Mucosa of descending colon (tissue), 3 donors: Measurements from ENCODE around the gene TLK2. TPM values are rescaled to one million over a fixed set of nuclear protein-coding genes. Genes with fewer than 3 reads are reported as not detected.
"Not testable (repeated sequence)": the region's sequence is repeated elsewhere in the genome, so short reads cannot be mapped to it uniquely, and the experiment has no call there.

ENCODE experiments used
- ATAC-seq: fragments of 200-7000 bp; cut with Tn5 transposase; one replicate; pipeline ENCODE4 v1.9.1; 2020; ENCODE audit warnings: mild to moderate bottlenecking, moderate library complexity
- DNase-seq, 3 donors: peaks; one replicate each; pipeline ENCODE4 v3.0.0-alpha.2; 2020
- H3K36me3 ChIP-seq: fragments of 200-600 bp; one replicate; pipeline ENCODE4 v1.8.0; 2021; ENCODE audit warnings: low read depth, mild to moderate bottlenecking
- H3K4me1 ChIP-seq: fragments of 200-600 bp; one replicate; pipeline ENCODE4 v1.8.0; 2021; ENCODE audit warnings: low read depth, mild to moderate bottlenecking
- H3K4me3 ChIP-seq: fragments of 200-600 bp; one replicate; pipeline ENCODE4 v1.8.0; 2021; ENCODE audit warnings: mild to moderate bottlenecking
- H3K9me3 ChIP-seq: fragments of 200-600 bp; one replicate; pipeline ENCODE4 v1.8.0; 2021; ENCODE audit warnings: mild to moderate bottlenecking
- intact Hi-C, 2 donors: fragments of 100-400 bp; cut with DNase I in 1 of 2; cut with micrococcal nuclease in 1 of 2; formaldehyde crosslinking; loops; one replicate each; pipeline versions ENCODE4 v1.11.0 to v1.11.1; 2022; cut with DNase I, micrococcal nuclease
- total RNA-seq, 3 donors: library from RNA; stranded (reverse); fragmentation: NEBNext Ultra II Directional in 2 of 3; extraction: Animal tissue kit (Norgen Biotek cat#: 25700) in 2 of 3; gene quantifications; one replicate each; pipeline versions ENCODE4 v1.2.1 to v1.2.4, GENCODE V29; 2021 to 2023
- TF ChIP-seq, protein P1 (sequence below): fragments of 200-600 bp; IDR thresholded peaks from one replicate; pipeline ENCODE4 v1.8.0; 2022; ENCODE audit warnings: antibody characterized with exemption, mild to moderate bottlenecking
- donor health status: DM: no; HTN: no; CAD: no; lungs with moderate emphysema.
- donor health status: DM: no; HTN: no; CAD: no.
- donor health status: DM: no; HTN: yes; CAD: no.

TLK2 gene
- total RNA-seq, 3 donors from 2014 or later = 39.6 to 55.0 (median 47.0) TPM

DNA sequence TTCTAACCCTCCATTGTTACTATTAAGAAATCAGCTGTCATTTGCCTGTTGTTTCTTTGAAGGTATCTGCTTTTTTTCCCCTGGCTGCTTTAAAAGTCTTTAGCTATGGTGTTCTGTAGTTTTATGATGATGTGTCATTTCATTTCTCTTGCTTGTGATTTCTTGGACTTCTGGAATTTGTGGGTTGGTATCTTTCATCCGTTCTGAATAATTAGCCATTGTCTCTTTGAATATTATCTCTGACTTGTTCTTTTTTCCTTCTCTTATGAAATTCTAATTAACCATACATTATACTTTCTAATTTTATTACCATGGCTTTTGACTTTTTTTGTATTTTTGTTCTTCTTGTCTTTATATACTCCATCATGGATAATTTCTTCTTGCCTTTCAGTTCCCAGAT lies 52.3 kb downstream of the TLK2 start:
- ATAC-seq, H3K4me3 ChIP-seq, H3K36me3 ChIP-seq, DNase-seq, H3K4me1 ChIP-seq, H3K9me3 ChIP-seq, intact Hi-C loops: not testable (repeated sequence)

DNA sequence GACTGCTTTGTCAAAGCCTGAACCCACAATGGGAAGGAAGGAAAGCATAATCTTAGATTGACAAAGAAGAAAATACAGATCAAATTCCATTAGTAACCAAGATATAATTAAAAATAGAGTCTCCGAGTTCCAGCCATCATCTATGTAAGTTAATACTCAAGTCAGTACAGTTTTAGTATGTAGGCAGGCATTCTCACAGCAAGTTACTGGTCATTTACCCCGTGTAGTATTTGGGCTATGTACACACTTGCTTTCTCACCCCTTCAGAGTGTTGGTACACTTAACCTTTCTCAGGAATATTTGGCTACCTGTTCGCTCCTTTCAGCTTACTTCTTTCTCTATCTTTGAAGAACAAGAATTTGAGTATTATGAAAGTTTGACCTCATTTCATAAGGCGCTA lies 57.9 kb downstream of the TLK2 start:
- H3K4me3 ChIP-seq, H3K4me1 ChIP-seq, intact Hi-C loops, ATAC-seq, H3K36me3 ChIP-seq, H3K9me3 ChIP-seq, DNase-seq: not testable (repeated sequence)

DNA sequence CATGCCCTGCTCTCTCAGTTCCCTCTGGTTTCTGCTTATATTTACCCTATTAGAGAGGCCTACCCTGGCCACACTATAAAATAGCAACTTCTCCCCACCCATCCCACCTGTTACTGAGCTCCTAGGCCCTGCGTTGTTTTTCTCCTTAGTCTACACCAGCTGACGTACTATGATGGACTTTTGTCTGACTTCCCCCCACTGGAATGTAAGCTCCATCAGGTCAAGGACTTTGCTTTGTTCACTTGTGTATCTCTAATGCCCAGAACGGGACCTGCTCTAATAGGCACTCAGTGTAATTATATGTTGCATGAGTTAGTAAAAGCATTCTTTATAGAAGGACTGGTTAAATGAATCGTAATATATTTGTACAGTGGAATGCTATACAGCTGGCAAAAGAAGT lies 62.4 kb downstream of the TLK2 start:
- H3K4me1 ChIP-seq, H3K36me3 ChIP-seq, intact Hi-C loops, H3K4me3 ChIP-seq, ATAC-seq, DNase-seq, H3K9me3 ChIP-seq: not testable (repeated sequence)

DNA sequence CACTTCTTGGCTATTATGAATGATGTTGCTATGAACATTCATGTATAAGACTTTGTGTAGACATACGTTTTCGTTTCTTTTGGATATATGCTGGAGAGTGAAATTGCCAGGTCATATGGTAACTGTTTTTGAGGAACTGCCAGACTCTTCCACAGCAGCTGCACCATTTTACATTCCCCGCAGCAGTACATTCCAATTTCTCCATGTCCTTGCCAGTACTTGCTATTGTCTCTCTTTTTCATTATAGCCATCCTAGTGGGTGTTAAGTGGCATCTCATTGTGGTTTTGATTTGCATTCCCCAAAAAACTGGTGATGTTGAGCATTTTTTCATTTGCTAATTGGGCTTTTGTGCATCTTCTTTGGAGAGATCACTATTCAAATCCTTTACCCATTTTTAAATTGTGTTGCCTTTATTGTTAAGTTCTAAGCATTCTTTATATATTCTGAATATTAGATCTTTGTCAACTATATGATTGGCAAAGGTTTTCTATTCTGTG lies 64.7 kb downstream of the TLK2 start:
- intact Hi-C loops, H3K9me3 ChIP-seq, ATAC-seq, H3K36me3 ChIP-seq, H3K4me1 ChIP-seq, DNase-seq, H3K4me3 ChIP-seq: not testable (repeated sequence)

DNA sequence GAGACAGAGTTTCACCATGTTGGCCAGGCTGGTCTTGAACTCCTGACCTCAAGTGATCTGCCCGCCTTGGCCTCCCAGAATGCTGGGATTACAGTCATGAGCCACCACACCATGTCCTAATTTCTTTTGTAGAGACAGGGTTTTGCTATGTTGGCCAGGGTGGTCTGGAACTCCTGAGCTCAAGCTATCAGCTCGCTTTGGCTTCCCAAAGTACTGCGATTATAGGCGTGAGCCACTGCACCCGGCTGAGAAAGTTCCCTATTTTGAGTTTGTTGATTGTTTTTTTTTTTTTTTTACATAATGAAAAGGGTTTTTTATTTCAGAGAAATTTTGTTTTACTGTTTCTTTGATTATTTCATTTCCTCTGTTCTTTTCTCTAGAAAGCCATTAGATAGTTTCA lies 67.4 kb downstream of the TLK2 start:
- H3K36me3 ChIP-seq, ATAC-seq, H3K9me3 ChIP-seq, H3K4me1 ChIP-seq, DNase-seq, intact Hi-C loops, H3K4me3 ChIP-seq: not testable (repeated sequence)

DNA sequence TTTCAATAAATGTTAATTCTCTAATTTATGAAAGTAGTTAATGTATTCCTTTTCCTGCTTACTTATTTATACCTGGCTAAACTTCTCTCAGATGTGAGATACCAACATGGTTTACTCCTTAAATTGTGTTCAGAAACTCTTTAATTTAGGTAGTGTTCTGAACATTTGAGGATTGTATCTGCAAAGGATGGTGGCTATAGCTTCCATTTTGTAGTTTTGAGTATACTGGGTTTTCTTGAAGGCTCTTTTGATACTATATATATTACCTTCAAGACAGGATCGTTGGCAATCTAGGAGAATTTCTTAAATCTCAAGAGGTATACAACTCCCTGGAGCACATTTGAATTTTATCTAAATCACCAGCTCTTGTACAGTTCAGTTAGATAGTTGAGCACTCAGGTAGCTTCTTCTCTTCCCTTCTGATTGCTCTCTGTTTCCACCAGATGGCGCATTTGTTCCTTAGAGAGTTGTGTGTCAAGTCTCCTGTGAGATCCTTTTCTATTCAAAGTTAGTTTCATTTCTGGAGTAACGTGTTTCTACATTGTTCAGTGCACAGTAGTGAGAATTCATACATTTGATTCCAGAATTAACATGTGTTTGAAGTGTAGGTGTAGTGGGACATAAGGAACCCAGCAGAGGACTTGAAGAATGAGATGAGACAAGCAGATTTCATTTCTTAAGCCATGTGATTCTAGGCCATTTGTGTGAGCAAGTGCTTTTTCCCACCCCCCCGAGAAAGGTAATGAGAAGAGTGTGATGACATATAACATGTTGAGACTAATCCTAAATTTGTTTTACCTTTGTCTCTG lies 74.4 kb downstream of the TLK2 start:
- H3K9me3 ChIP-seq, intact Hi-C loops, H3K36me3 ChIP-seq, H3K4me1 ChIP-seq, H3K4me3 ChIP-seq: not testable (repeated sequence)
- TF ChIP-seq, protein P1, sequence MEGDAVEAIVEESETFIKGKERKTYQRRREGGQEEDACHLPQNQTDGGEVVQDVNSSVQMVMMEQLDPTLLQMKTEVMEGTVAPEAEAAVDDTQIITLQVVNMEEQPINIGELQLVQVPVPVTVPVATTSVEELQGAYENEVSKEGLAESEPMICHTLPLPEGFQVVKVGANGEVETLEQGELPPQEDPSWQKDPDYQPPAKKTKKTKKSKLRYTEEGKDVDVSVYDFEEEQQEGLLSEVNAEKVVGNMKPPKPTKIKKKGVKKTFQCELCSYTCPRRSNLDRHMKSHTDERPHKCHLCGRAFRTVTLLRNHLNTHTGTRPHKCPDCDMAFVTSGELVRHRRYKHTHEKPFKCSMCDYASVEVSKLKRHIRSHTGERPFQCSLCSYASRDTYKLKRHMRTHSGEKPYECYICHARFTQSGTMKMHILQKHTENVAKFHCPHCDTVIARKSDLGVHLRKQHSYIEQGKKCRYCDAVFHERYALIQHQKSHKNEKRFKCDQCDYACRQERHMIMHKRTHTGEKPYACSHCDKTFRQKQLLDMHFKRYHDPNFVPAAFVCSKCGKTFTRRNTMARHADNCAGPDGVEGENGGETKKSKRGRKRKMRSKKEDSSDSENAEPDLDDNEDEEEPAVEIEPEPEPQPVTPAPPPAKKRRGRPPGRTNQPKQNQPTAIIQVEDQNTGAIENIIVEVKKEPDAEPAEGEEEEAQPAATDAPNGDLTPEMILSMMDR = peak; percentile 19
- ATAC-seq (peak; percentile 93), DNase-seq (peak in 1 of 3 donors; percentile 61)

DNA sequence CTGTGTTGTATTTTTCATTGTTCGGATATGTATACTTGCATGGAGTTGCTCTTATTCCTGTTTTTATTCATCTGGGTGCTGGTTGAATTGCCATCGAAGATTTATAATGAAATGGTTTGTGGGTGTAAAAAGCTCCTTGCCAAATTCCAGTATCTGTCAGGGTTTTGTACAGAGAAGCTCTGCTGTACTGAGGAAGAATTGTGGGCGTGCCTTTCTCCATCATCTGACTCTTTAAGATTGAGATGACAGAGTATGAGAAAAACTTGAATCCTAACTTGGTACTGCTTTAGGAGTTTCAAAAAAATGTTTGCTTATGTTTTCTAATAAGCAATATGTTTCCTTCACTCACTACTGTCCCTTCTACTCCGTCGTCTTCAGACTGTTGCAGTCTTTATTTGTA lies 78.9 kb downstream of the TLK2 start:
- DNase-seq, ATAC-seq, intact Hi-C loops: not testable (repeated sequence)

DNA sequence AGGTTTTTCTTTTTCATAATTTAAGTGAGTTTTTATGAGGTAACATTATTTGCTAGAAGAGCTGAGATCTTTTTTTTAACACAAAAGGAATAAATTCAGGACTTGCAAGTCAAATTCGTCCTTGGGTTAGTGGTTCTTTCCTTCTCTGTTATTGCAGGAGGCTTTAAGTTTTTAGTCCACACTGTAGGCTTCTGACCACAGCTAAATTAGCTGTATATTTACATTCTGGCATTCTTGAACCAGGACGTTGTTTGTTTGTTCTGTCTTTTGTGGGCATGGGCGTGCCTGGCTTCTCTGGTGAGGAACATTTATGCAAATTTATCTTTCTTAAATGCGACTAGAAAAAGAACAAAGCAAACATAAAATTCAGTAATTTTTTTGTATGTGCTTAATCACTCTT lies 80.3 kb downstream of the TLK2 start:
- peaks cover 15% of the 10 kb centered on the region for H3K4me1 ChIP-seq
- H3K36me3 ChIP-seq, H3K9me3 ChIP-seq, H3K4me3 ChIP-seq, intact Hi-C loops, DNase-seq: not testable (repeated sequence)
- peak; percentile 61 for ATAC-seq

More for the DNA sequence above, 78.9 kb downstream of the TLK2 start:
- not testable (repeated sequence) for H3K9me3 ChIP-seq, H3K4me3 ChIP-seq, H3K36me3 ChIP-seq
- H3K4me1 ChIP-seq = peaks cover 14% of the 10 kb centered on the region

DNA sequence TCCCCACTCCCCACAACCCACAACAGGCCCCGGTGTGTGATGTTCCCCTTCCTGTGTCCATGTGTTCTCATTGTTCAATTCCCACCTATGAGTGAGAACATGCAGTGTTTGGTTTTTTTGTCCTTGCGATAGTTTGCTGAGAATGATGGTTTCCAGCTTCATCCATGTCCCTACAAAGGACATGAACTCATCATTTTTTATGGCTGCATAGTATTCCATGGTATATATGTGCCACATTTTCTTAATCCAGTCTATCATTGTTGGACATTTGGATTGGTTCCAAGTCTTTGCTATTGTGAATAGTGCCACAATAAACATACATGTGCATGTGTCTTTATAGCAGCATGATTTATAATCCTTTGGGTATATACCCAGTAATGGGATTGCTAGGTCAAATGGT lies 82.3 kb downstream of the TLK2 start:
- H3K4me1 ChIP-seq = peaks cover 15% of the 10 kb centered on the region
- H3K4me3 ChIP-seq, intact Hi-C loops, DNase-seq, ATAC-seq, H3K36me3 ChIP-seq, H3K9me3 ChIP-seq: not testable (repeated sequence)

DNA sequence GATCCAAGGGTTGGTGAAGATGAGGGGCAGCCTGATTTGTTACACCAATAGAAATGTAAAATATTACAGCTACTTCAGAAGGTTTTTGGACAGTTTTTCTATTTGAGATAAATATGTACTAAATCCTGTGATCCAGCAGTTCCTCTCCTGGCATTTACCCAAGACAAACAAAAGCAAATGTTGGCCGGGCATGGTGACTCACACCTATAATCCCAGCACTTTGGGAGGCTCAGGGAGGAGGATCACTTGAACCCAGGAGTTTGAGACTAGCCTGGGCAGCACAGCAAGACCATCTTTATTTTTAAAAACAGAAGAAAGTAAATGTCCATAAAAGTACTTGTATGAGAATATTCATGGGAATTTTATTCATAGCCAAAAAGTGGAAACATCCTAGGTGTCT lies 84.0 kb downstream of the TLK2 start:
- H3K4me1 ChIP-seq = peaks cover 15% of the 10 kb centered on the region
- no peaks in the 10 kb centered on the region for H3K36me3 ChIP-seq
- intact Hi-C loops = no loop called here
- TF ChIP-seq, protein P1 = no peak
- no peak overlapping the region for H3K4me3 ChIP-seq
- DNase-seq (no peak), ATAC-seq (peak; percentile 34)
- H3K9me3 ChIP-seq = no peaks in the 10 kb centered on the region
